ENCODE data around the gene PGD. TPM values are rescaled to one million over a fixed set of nuclear protein-coding genes. Genes with fewer than 3 reads are reported as not detected.

The PGD gene
- total RNA-seq: 90.4 TPM

DNA sequence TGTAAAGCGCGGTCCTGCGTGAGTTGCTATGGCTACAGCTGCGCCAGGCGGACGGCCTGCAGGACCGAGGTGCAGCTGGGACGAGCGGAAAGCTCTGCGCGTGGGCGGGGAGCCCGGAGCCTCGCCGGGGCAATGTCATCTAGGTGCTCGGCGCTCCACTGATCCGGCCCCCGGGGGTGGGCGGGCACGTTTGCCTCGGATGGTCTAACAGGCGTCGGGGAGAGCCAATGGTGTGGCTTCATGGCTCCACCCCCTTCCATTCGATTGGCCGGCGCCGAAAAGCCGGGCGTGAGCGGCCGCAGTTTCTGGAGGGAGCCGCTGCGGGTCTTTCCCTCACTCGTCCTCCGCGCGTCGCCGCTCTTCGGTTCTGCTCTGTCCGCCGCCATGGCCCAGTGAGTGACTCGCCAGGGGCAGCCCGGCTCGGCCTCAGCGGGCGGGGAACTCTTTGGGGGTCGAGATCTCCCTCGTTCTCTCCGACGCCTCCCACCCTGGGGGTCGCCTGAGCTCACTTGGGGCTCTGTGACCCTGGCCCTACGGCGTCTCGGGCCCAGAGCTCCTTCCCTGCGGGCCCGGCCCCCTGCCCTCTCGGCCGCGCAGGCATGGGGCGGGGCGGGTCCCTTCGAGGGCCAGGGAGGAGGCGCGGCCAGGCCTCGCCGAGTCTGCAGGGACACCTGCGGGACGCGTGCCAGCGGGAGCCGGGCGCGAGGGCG, at the start of gene PGD:
TSS of gene PGD (plus strand) at position 331 of the 710 bp plus-strand sequence. CDS start at position 385, 54 bp downstream.

DNA sequence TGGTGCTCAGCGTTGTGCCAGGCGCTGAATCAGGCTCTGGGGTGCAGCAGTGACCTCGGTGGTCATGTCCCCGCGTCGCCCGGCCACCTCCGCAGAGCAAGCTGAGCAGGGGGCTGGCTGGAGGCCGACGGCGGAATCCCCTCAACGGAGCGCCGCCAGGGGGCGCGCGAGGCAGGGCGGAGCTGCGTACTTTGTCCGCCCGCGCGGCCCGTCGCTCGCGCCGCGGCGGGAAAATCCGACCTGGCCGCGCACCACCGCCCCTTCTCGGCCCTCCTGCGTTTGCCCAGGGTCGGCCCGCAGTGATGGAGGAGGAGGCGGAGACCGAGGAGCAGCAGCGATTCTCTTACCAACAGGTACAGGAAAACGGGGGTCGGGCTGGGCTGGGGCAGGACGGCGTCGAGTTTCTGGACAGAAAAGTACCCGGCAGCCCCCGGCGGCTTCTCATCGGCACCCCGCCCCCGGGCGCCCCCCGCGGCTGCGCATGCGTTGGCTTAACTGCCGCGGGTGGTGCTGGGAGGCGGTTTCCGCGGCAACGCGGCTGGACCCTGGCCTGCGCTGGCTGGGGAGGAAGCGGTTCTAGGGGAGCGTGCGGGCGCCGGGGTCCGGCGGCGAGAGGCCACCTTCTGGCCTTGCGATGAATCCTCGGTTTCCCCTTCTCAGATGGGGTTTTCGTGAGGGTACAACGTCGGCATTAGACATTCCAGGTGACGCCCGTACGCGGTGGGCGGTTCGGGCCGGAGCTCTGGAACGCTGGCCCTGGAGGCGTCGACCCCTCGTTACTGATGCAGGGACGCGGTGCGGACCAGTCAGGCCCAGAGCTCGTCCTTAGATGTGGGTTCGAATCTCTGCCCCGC, 31.6 kb downstream of the PGD start, which contains the start of gene CENPS:
TSS of gene CENPS (plus strand) at position 218 of the 854 bp plus-strand sequence. CDS start at position 303, 85 bp downstream.

DNA sequence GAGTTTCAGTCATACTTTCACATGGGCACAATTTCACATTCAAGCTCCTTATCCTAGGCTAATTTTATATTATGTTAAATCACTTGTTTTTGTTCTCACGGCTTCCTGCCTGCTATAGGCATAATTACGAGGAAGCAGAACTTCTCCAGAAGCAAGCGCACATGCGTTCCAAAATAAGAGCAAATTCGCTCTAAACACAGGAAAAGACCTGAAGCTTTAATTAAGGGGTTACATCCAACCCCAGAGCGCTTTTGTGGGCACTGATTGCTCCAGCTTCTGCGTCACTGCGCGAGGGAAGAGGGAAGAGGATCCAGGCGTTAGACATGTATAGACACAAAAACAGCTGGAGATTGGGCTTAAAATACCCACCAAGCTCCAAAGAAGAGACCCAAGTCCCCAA, 50.9 kb downstream of the PGD start, which contains the start of gene CORT:
TSS of gene CORT (plus strand) at position 281 of the 400 bp plus-strand sequence. CDS start 193 bp downstream, outside the sequence.

Other genes starting within 250 kb of the PGD start
- gene KIF1B, start 188.5 kb upstream of the PGD start, total RNA-seq: 236 TPM
- 9.1 TPM for gene CENPS, start 31.4 kb downstream of the PGD start, total RNA-seq
- 0.33 TPM for gene CORT, start 51.0 kb downstream of the PGD start, total RNA-seq
- 34.5 TPM for gene DFFA, start 73.5 kb downstream of the PGD start, total RNA-seq
- gene PEX14, start 75.9 kb downstream of the PGD start, total RNA-seq: 17.2 TPM